Psoas muscle (tissue), 8 donors: ENCODE data around the gene RASGEF1C. TPM values are rescaled to one million over a fixed set of nuclear protein-coding genes. Genes with fewer than 3 reads are reported as not detected.

Experiments used
- ATAC-seq, 4 donors: fragments of 200-7000 bp; cut with Tn5 transposase; one replicate each; pipeline ENCODE4 v1.9.1; 2020; ENCODE audit warnings: moderate library complexity in 3 of 4, mild to moderate bottlenecking in 2 of 4
- DNase-seq, 2 donors: peaks; one replicate each; pipeline ENCODE4 v3.0.0-alpha.2; 2020
- H3K27ac ChIP-seq: fragments of 200-600 bp; one replicate; pipeline ENCODE4 v1.8.0; 2022
- H3K27me3 ChIP-seq, 3 donors: fragments of 200-600 bp in 1 of 3; one replicate each; pipeline versions ENCODE4 v1.6.1 to v1.8.0; 2013 to 2022; ENCODE audit warnings: low read length in 2 of 3, mild to moderate bottlenecking in 2 of 3, moderate library complexity in 1 of 3; ENCODE audit not compliant: insufficient read depth in 3 of 3
- H3K36me3 ChIP-seq, 2 donors: fragments of 200-600 bp in 1 of 2; one replicate each; pipeline versions ENCODE4 v1.6.1 to v1.8.0; 2013 to 2022; ENCODE audit warnings: low read depth in 1 of 2, mild to moderate bottlenecking in 1 of 2, moderate library complexity in 1 of 2; ENCODE audit not compliant: insufficient read depth in 1 of 2
- H3K4me1 ChIP-seq: fragments of 200-600 bp; one replicate; pipeline ENCODE4 v1.8.0; 2022
- H3K4me3 ChIP-seq: fragments of 200-600 bp; one replicate; pipeline ENCODE4 v1.8.0; 2022; ENCODE audit warnings: mild to moderate bottlenecking
- H3K9me3 ChIP-seq: fragments of 200-600 bp; one replicate; pipeline ENCODE4 v1.8.0; 2022
- WGBS, 3 donors: extraction: QIAGEN DNeasy Blood & Tissue Kit; methylation state at CpG; one replicate each; pipeline versions ENCODE4 v1.1.6 to v1.1.7; 2013; 5-methylcytosine and 5-hydroxymethylcytosine counted together
- intact Hi-C, 2 donors: fragments of 100-400 bp; cut with DNase I; formaldehyde crosslinking; loops; one replicate each; pipeline versions ENCODE4 v1.11.0 to v1.14.2; 2022
- polyA plus RNA-seq, 3 donors: library from polyadenylated mRNA; stranded (reverse); fragments of 200-250 nt; gene quantifications; one replicate each; pipeline ENCODE4 v1.2.3, GENCODE V29; 2013
- total RNA-seq, 4 donors: library from RNA; stranded (reverse); fragmentation: NEBNext Ultra II Directional in 2 of 4; extraction: Animal tissue kit (Norgen Biotek cat#: 25700) in 2 of 4; gene quantifications; one replicate each; pipeline versions ENCODE4 v1.2.1 to v1.2.4, GENCODE V29; 2021 to 2023
- TF ChIP-seq, protein P1 (sequence below): fragments of 200-600 bp; IDR thresholded peaks from one replicate; pipeline ENCODE4 v1.8.0; 2022; ENCODE audit warnings: antibody characterized with exemption
- donor health status: healthy with polysubstance abuse.
- donor health status: DM: no; HTN: no; CAD: no; lungs with moderate emphysema.
- donor health status: Bipolar disorder and iron deficiency.
- donor health status: healthy.
- donor health status: DM: yes; HTN: yes; CAD: no.
- donor health status: DM: no; HTN: no; CAD: no.
- donor health status: DM: no; HTN: no; CAD: no.
- donor health status: DM: yes; HTN: yes; CAD: no.

The RASGEF1C gene
- total and polyA plus RNA-seq, 7 donors, result 0.03 to 0.05 (median 0.04) TPM; not detected in 4

DNA sequence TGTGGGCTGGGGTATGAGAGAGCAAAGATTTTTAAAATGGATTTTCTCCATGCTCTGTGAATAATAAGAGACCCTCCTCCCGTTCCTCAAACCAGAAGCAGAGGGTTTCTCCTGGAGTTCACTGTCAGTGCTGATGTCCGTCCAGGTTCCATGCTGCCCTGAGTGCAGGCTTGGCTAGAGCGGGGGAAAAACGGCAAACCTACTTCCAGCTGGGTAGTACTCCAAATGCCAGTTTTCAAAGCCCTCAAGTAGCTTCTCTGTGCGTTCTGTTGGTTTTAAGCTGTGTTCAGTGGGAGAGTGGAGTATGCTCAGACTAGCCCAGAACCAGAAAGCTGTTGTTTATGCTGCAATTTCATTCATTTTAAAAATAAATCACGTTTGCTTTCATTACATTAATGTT is 40.3 kb downstream of the RASGEF1C start:
- no peaks in the 10 kb centered on the region for H3K9me3 ChIP-seq
- TF ChIP-seq, protein P1, sequence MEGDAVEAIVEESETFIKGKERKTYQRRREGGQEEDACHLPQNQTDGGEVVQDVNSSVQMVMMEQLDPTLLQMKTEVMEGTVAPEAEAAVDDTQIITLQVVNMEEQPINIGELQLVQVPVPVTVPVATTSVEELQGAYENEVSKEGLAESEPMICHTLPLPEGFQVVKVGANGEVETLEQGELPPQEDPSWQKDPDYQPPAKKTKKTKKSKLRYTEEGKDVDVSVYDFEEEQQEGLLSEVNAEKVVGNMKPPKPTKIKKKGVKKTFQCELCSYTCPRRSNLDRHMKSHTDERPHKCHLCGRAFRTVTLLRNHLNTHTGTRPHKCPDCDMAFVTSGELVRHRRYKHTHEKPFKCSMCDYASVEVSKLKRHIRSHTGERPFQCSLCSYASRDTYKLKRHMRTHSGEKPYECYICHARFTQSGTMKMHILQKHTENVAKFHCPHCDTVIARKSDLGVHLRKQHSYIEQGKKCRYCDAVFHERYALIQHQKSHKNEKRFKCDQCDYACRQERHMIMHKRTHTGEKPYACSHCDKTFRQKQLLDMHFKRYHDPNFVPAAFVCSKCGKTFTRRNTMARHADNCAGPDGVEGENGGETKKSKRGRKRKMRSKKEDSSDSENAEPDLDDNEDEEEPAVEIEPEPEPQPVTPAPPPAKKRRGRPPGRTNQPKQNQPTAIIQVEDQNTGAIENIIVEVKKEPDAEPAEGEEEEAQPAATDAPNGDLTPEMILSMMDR, result no peak
- H3K27ac ChIP-seq, result no peak overlapping the region
- H3K27me3 ChIP-seq, result peaks cover 0 to 5% (median 3%) of the 10 kb centered on the region in 3 donors
- 79 to 80% (median 79%) methylated on average over 6 of the region's 6 CpGs for WGBS, 3 donors
- no peaks in the 10 kb centered on the region for H3K36me3 ChIP-seq
- ATAC-seq (no peak), DNase-seq (no peak)
- intact Hi-C loops, result no loop called here
- H3K4me3 ChIP-seq, result no peak overlapping the region
- H3K4me1 ChIP-seq, result no peaks in the 10 kb centered on the region

DNA sequence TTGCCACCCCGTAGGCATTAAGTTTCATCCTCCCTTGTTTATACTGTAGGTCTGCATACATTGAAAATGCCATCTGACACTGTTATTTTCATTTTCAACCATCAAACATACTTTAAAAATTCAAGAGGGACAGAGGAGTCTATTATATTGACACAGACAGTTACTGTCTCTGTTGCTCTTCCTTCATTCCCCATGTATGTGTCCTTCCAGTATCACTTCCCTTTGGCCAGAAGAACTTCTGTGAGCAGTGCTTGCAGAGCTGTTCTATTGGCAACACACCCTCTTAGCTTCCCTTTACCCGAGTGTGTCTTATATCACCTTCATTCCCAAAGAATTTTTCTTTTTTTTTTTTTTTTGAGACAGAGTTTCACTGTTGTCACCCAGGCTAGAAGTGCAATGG is 42.8 kb downstream of the RASGEF1C start:
- 62 to 72% (median 68%) methylated on average over 2 of the region's 2 CpGs for WGBS, 3 donors
- Histone ChIP-seq H3K4me1 (no peaks in the 10 kb centered on the region), H3K27ac (no peak overlapping the region), H3K9me3 (no peaks in the 10 kb centered on the region), H3K4me3 (no peak overlapping the region), H3K27me3 (peaks cover 0 to 17% (median 6%) of the 10 kb centered on the region in 3 donors), H3K36me3 (no peaks in the 10 kb centered on the region)
- ATAC-seq, result no peak
- TF ChIP-seq, protein P1, result no peak
- DNase-seq, result no peak
- intact Hi-C loops, result no loop called here

DNA sequence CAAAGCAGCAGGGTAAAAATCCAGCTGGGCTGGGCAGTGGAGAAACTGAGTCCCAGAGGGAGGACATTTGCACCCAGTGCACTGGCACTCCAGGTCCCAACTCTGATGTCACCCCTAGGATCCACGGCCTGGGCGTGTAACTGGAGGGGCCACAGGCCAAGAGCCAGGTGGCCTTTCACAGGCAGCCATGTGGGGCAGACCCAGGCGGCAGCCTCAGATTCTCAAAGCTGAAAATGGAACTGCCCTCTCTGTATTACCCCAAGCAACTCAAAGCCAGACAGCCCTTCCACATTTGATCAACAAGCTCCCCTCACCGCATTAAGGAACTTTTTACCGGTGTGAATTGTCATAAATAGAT is 46.7 kb downstream of the RASGEF1C start:
- Histone ChIP-seq H3K27me3 (peaks cover 0 to 14% (median 5%) of the 10 kb centered on the region in 3 donors), H3K4me1 (no peaks in the 10 kb centered on the region), H3K9me3 (no peaks in the 10 kb centered on the region), H3K36me3 (no peaks in the 10 kb centered on the region), H3K27ac (no peak overlapping the region), H3K4me3 (no peak overlapping the region)
- 68 to 80% (median 71%) methylated on average over 5 of the region's 5 CpGs for WGBS, 3 donors
- TF ChIP-seq, protein P1, result no peak
- ATAC-seq (no peak), DNase-seq (no peak)
- intact Hi-C loops, result no loop called here

DNA sequence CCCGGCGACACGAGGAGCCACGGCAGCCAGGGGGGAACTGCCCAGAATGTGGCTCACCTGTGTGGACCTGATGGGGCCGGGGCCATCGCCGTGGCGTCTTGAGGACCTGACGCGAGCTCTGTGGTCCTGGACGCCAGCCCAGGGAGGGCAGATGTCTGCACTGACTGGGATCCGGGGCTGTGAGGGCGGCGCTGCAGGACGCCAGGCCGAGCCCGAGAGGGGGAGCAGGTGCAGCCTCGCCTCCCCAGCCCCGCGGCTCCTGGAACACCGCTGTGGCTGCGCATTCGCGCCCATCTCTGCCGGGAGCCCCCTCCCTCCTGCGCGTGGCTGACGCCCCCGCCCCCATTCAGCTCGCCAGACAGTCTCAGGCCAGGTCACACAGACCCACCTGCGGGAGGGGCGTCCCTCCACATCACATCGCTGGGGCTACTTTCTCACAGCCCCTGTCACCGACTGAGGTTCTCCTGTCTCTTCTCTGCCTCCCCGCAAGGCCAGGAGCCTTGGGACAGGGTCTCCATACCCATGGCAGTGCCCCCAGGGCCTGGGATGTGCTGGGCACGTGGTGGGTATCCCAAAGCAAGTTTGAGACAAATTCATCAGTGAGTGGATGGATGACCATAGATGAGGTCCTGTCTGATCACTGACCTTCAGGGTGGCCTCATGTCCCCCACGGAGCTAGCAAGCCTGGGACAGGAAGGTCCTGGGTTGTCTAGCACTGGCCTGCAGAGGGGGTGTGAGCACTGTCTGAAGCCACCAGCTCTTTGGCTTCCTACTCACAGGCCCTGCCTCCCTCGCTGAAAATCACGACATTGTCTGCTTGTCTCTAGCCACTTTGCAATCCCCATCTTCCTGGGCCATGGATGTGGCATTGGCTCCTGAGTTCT is 47.3 kb downstream of the RASGEF1C start:
- DNase-seq (no peak), ATAC-seq (no peak)
- WGBS, 3 donors, result 44 to 70% (median 50%) methylated on average over 33 to 39 of the region's 39 CpGs
- H3K27me3 ChIP-seq, result peaks cover 0 to 14% (median 5%) of the 10 kb centered on the region in 3 donors
- TF ChIP-seq, protein P1, result no peak
- H3K36me3 ChIP-seq, result no peaks in the 10 kb centered on the region
- no peaks in the 10 kb centered on the region for H3K4me1 ChIP-seq
- H3K27ac ChIP-seq, result no peak overlapping the region
- intact Hi-C loops, result no loop called here
- no peaks in the 10 kb centered on the region for H3K9me3 ChIP-seq
- H3K4me3 ChIP-seq, result no peak overlapping the region
